Esophagus muscularis mucosa (tissue), 4 donors: ENCODE measurements around the gene SNX20. TPM values are rescaled to one million over a fixed set of nuclear protein-coding genes. Genes with fewer than 3 reads are reported as not detected.

Source experiments
- DNase-seq: peaks from one replicate; pipeline ENCODE4 v3.0.0-alpha.2; 2017; ENCODE audit errors: extremely low spot score
- H3K27ac ChIP-seq, 4 donors: fragments of 200-600 bp; sonication (generic); replicated peaks in 1 of 4; 1 replicate in 3 of 4; 2 replicates in 1 of 4; pipeline ENCODE4 v1.5.1; 2016 to 2019; ENCODE audit warnings: mild to moderate bottlenecking in 1 of 4
- H3K27me3 ChIP-seq, 4 donors: fragments of 200-600 bp; sonication (generic); one replicate each; pipeline versions ENCODE4 v1.5.1 to v1.6.0; 2016 to 2019
- H3K36me3 ChIP-seq, 4 donors: fragments of 200-600 bp; sonication (generic); one replicate each; pipeline ENCODE4 v1.5.1; 2016 to 2019
- H3K4me1 ChIP-seq, 4 donors: fragments of 200-600 bp; sonication (generic); one replicate each; pipeline ENCODE4 v1.5.1; 2016 to 2019
- H3K4me3 ChIP-seq, 4 donors: fragments of 200-600 bp; sonication (generic); 1 replicate in 2 of 4; 2 replicates in 2 of 4; pipeline ENCODE4 v1.5.1; 2016 to 2019; ENCODE audit warnings: mild to moderate bottlenecking in 4 of 4, moderate library complexity in 1 of 4
- H3K9me3 ChIP-seq, 4 donors: fragments of 200-600 bp; sonication (generic); 1 replicate in 3 of 4; 2 replicates in 1 of 4; pipeline ENCODE4 v1.5.1; 2016 to 2019
- EP300 ChIP-seq: sonication (generic); formaldehyde crosslinking; IDR thresholded peaks from one replicate; pipeline ENCODE4 v1.6.1; 2017; ENCODE audit warnings: antibody characterized with exemption
- POLR2A ChIP-seq: fragments of 450-650 bp; IDR thresholded peaks from one replicate; pipeline ENCODE4 v1.6.1; 2017; ENCODE audit warnings: antibody characterized with exemption, moderate library complexity, mild to moderate bottlenecking, low read depth
- POLR2AphosphoS5 ChIP-seq, 2 donors: sonication (generic); formaldehyde crosslinking; IDR thresholded peaks; one replicate each; pipeline ENCODE4 v1.6.1; 2017; ENCODE audit warnings: antibody characterized with exemption in 2 of 2
- WGBS: methylation state at CpG from one replicate; pipeline ENCODE4 v1.1.5; 2018; 5-methylcytosine and 5-hydroxymethylcytosine counted together
- intact Hi-C: fragments of 100-400 bp; cut with DNase I; formaldehyde crosslinking; loops from one replicate; pipeline ENCODE4 v1.15.1; 2023
- total RNA-seq, 4 donors: library from RNA; depleted of rRNA; stranded (reverse); fragments of >200 nt; gene quantifications; one replicate each; pipeline versions ENCODE4 v1.1.0 to v1.2.1, GENCODE V29; 2016
- TF ChIP-seq, protein P1 (sequence below), 3 experiments: fragments of 200-600 bp in 2 of 3; fragments of 450-650 bp in 1 of 3; sonication (generic) in 2 of 3; IDR thresholded peaks; one replicate each; pipeline ENCODE4 v1.5.1; 2017 to 2019; ENCODE audit warnings: antibody characterized with exemption in 3 of 3, mild to moderate bottlenecking in 2 of 3, moderate library complexity in 1 of 3

The SNX20 gene
- total RNA-seq, 4 donors from 2014 or later: 0.39 to 5.0 (median 1.8) TPM

DNA sequence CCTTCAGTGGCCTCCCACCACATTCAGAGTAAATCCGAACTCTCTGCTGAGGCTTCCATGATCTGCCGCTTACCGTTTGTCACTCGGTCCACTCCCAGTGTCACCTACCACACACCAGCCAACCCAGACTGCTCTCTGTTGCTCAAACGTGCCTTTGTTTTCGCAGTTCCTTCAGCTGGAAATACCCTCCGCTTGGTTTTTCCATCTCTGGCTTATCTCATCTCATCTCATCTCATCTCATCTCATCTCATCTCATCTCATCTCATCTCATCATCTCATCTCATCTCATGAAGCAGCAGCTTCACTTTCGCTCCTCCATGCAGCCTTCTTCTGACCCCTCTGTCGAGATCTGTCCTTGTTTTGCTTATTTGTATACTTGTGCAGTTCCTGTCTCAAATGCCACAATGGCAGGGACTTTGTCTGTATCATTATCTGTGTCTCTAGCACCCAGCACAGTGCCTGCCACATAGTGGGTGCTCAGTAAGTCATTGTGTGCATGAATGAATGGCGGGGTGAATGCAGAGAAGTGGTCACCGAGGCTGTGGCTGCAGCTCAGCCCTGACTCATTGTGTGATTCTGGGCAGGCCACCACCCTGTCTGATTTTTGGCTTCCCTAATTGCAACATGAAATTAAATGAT lies 3.8 kb upstream of the SNX20 start:
- TF ChIP-seq, protein P1, sequence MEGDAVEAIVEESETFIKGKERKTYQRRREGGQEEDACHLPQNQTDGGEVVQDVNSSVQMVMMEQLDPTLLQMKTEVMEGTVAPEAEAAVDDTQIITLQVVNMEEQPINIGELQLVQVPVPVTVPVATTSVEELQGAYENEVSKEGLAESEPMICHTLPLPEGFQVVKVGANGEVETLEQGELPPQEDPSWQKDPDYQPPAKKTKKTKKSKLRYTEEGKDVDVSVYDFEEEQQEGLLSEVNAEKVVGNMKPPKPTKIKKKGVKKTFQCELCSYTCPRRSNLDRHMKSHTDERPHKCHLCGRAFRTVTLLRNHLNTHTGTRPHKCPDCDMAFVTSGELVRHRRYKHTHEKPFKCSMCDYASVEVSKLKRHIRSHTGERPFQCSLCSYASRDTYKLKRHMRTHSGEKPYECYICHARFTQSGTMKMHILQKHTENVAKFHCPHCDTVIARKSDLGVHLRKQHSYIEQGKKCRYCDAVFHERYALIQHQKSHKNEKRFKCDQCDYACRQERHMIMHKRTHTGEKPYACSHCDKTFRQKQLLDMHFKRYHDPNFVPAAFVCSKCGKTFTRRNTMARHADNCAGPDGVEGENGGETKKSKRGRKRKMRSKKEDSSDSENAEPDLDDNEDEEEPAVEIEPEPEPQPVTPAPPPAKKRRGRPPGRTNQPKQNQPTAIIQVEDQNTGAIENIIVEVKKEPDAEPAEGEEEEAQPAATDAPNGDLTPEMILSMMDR (IDR thresholded peaks at IDR 0.05): no peak
- no peak for TF ChIP-seq POLR2AphosphoS5 (IDR thresholded peaks at IDR 0.05)
- no peak for TF ChIP-seq POLR2A
- TF ChIP-seq EP300: no peak
- intact Hi-C loops: no loop called here
- Histone ChIP-seq H3K36me3 (no peaks in the 10 kb centered on the region), H3K27ac (no peak overlapping the region), H3K9me3 (no peaks in the 10 kb centered on the region), H3K4me1 (no peaks in the 10 kb centered on the region), H3K27me3 (no peaks in the 10 kb centered on the region), H3K4me3 (no peak overlapping the region)
- WGBS: 81% methylated on average over 10 of the region's 11 CpGs
- no peak for DNase-seq

DNA sequence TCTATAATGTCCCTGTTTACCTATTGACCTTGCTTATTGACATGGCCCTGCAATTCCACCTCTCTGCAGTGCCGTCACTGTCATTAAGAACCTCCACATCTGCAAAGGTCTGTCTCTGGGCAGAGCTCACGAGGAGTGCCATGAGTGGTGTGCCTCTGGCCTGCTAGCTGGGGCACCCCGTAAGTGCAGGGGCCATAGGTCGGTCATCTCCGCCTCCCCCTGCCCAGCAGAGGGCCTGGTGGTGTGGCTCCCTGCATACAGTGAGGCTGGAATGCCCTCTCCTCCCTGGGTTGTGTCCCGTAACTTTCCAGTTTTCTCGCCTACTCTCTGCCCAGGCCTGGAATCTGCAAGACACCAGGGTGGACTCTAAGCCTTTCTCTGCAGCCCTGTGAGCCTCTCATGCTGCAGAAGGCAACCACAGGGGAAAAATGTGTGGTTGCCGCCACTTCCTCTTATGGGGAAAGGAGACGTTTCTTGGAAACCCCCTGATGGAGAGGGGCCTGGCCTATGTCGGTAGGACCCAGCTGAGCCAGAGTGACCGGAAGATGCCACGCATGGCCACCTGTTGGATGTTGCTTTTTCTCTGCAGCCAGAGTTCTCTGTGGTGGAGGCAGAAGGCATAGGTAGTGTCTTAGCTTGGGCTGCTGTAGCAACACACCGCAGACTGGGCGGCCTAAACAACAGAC lies 2.7 kb upstream of the SNX20 start:
- H3K27ac ChIP-seq: no peak overlapping the region
- H3K27me3 ChIP-seq: no peaks in the 10 kb centered on the region
- no peaks in the 10 kb centered on the region for H3K36me3 ChIP-seq
- no peaks in the 10 kb centered on the region for H3K4me1 ChIP-seq
- H3K9me3 ChIP-seq: no peaks in the 10 kb centered on the region
- intact Hi-C loops: no loop called here
- DNase-seq: no peak
- TF ChIP-seq POLR2A: no peak
- TF ChIP-seq EP300: no peak
- TF ChIP-seq, protein P1 (IDR thresholded peaks at IDR 0.05): no peak
- TF ChIP-seq POLR2AphosphoS5 (IDR thresholded peaks at IDR 0.05): no peak
- no peak overlapping the region for H3K4me3 ChIP-seq
- WGBS: 84% methylated on average over 14 of the region's 14 CpGs

DNA sequence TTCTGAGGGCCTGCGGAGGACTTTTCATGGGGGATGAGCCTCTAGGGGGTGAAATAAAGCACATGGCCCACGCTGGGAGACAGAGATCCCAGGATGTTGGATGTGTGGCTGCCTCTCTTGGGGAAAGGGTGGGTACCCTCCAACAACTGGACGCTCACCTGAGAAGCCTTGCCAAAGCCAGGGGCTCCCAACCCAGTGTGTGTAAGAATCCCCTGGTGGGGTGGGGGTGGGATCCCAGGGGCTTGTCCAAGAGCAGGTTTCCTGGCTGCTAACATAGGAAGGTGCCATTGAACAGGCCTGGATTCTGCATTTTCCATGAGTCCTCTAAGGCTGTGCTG lies 587 bp downstream of the SNX20 start:
- H3K9me3 ChIP-seq: no peaks in the 10 kb centered on the region
- no peak overlapping the region for H3K27ac ChIP-seq
- intact Hi-C loops: no loop called here
- 83% methylated on average over 2 of the region's 3 CpGs for WGBS
- H3K27me3 ChIP-seq: no peaks in the 10 kb centered on the region
- H3K36me3 ChIP-seq: no peaks in the 10 kb centered on the region
- TF ChIP-seq POLR2AphosphoS5 (IDR thresholded peaks at IDR 0.05) (no peak), EP300 (no peak), POLR2A (no peak)
- TF ChIP-seq, protein P1 (IDR thresholded peaks at IDR 0.05): no peak
- DNase-seq: no peak
- H3K4me3 ChIP-seq: peak overlapping the region; percentile 34 to 49 (median 38)
- no peaks in the 10 kb centered on the region for H3K4me1 ChIP-seq

DNA sequence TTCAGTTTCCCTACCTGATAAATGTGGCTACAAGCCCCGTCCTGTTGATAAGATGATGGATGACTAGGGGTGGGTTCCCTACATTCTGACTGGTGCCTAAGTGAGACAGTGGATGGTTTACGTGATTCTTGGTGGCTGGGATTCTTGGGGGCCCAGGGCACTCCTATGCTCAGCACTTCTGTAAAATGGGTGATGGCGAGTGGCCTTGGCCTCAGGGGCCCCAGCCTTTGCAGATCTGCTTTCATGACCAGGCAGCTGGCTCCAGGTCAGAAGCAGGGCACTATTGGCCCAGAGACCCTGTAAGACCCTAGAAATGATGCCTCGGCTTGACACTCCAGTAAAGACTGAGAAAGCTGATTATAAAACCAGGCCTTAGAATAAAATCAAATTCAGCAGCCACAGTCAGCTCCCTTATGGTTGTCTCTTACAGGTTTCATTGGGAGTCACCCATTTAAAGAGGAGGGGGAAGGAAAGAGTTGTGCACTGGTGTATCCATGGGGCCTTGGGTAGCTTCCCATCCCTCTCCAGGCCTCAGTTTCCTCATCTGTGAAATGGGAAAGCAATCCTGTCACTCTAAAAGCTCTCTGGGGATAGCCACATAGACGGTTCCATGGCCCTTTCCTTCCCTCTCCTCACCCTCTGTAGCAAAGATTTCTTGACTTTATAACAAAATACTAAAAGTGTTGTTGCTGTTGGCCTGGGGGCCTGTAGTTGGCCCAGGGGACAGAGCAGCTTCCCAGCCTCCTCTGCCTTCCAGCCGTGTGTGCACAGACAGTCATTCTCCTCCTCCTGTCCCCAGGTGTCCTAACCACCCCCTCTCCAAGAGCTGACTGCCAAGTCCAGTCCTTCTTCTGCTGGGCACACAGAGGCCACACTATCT lies 1.2 kb downstream of the SNX20 start:
- Histone ChIP-seq H3K4me1 (no peaks in the 10 kb centered on the region), H3K27ac (no peak overlapping the region), H3K27me3 (no peaks in the 10 kb centered on the region), H3K4me3 (peak overlapping the region in 2 of 4 donors; percentile 34 to 49), H3K9me3 (no peaks in the 10 kb centered on the region), H3K36me3 (no peaks in the 10 kb centered on the region)
- DNase-seq: no peak
- TF ChIP-seq, protein P1 (IDR thresholded peaks at IDR 0.05): no peak
- no peak for TF ChIP-seq POLR2A
- TF ChIP-seq EP300: no peak
- TF ChIP-seq POLR2AphosphoS5 (IDR thresholded peaks at IDR 0.05): no peak
- intact Hi-C loops: no loop called here
- 87% methylated on average over 6 of the region's 6 CpGs for WGBS
